Measurements from ENCODE around the gene FAM193B.

Gene FAM193B

GRCh38 chr5:177526791-177527190 lies 27.6 kb downstream of the FAM193B start:
- TF ChIP-seq CTCF (IDR thresholded peaks at IDR 0.05; ENCODE audit: low read depth, low read length, poor library complexity, severe bottlenecking) (no peak), EZH2phosphoT487 (IDR thresholded peaks at IDR 0.05; ENCODE audit: borderline replicate concordance, low read length) (no peak)
- H3K4me1 ChIP-seq (ENCODE audit: control insufficient read depth, low read length) = peaks cover 3% of the 10 kb centered on the region
- no peaks in the 10 kb centered on the region for H3K9me3 ChIP-seq (ENCODE audit: control insufficient read depth, insufficient read depth, low read length)
- H3F3A ChIP-seq (ENCODE audit: control insufficient read depth, insufficient read depth) = no peaks in the 10 kb centered on the region
- no peaks in the 10 kb centered on the region for H4K20me1 ChIP-seq (ENCODE audit: control insufficient read depth, insufficient read depth, low read depth, low read length)
- H3K4me3 ChIP-seq (ENCODE audit: low read length) = no peak overlapping the region
- no peak overlapping the region for H3K4me2 ChIP-seq (ENCODE audit: low read length)
- H3K79me2 ChIP-seq (ENCODE audit: control insufficient read depth, low read length) = peaks cover 2% of the 10 kb centered on the region; the same call in 1 of the 2 replicates
- no peaks in the 10 kb centered on the region for H3K27me3 ChIP-seq (ENCODE audit: control insufficient read depth, low read length)
- peaks cover 80% of the 10 kb centered on the region for H3K36me3 ChIP-seq (ENCODE audit: control insufficient read depth, low read length)
- no peak overlapping the region for H3K27ac ChIP-seq (ENCODE audit: low read depth, low read length)
- no peaks in the 10 kb centered on the region for H3K9me2 ChIP-seq (replicated peaks; ENCODE audit: control insufficient read depth, low read length)

- Histone ChIP-seq H3K27ac (ENCODE audit: low read depth, low read length) (no peak overlapping the region), H3K4me2 (ENCODE audit: low read length) (no peak overlapping the region), H3K36me3 (ENCODE audit: control insufficient read depth, low read length) (peaks cover 80% of the 10 kb centered on the region), H3K79me2 (ENCODE audit: control insufficient read depth, low read length) (peaks cover 7% of the 10 kb centered on the region), H3K9me3 (ENCODE audit: control insufficient read depth, insufficient read depth, low read length) (no peaks in the 10 kb centered on the region), H4K20me1 (ENCODE audit: control insufficient read depth, insufficient read depth, low read depth, low read length) (no peaks in the 10 kb centered on the region), H3K4me3 (ENCODE audit: low read length) (no peak overlapping the region), H3K4me1 (ENCODE audit: control insufficient read depth, low read length) (peaks cover 9% of the 10 kb centered on the region), H3F3A (ENCODE audit: control insufficient read depth, insufficient read depth) (no peaks in the 10 kb centered on the region), H3K27me3 (ENCODE audit: control insufficient read depth, low read length) (no peaks in the 10 kb centered on the region), H3K9me2 (replicated peaks; ENCODE audit: control insufficient read depth, low read length) (no peaks in the 10 kb centered on the region)
- TF ChIP-seq EZH2phosphoT487 (IDR thresholded peaks at IDR 0.05; ENCODE audit: borderline replicate concordance, low read length) (no peak), CTCF (IDR thresholded peaks at IDR 0.05; ENCODE audit: low read depth, low read length, poor library complexity, severe bottlenecking) (no peak)
Observed at GRCh38 chr5:177526191-177526590, 28.2 kb downstream of the FAM193B start.

GRCh38 chr5:177524941-177525655 lies 29.3 kb downstream of the FAM193B start:
- Histone ChIP-seq H3K4me1 (ENCODE audit: control insufficient read depth, low read length) (peaks cover 19% of the 10 kb centered on the region), H3K4me2 (ENCODE audit: low read length) (no peak overlapping the region), H3K4me3 (ENCODE audit: low read length) (no peak overlapping the region), H3K79me2 (ENCODE audit: control insufficient read depth, low read length) (peaks cover 11% of the 10 kb centered on the region), H3K27me3 (ENCODE audit: control insufficient read depth, low read length) (no peaks in the 10 kb centered on the region), H3K27ac (ENCODE audit: low read depth, low read length) (no peak overlapping the region), H3F3A (ENCODE audit: control insufficient read depth, insufficient read depth) (no peaks in the 10 kb centered on the region), H3K9me3 (ENCODE audit: control insufficient read depth, insufficient read depth, low read length) (no peaks in the 10 kb centered on the region), H4K20me1 (ENCODE audit: control insufficient read depth, insufficient read depth, low read depth, low read length) (no peaks in the 10 kb centered on the region), H3K36me3 (ENCODE audit: control insufficient read depth, low read length) (peaks cover 80% of the 10 kb centered on the region), H3K9me2 (replicated peaks; ENCODE audit: control insufficient read depth, low read length) (no peaks in the 10 kb centered on the region)
- TF ChIP-seq CTCF (IDR thresholded peaks at IDR 0.05; ENCODE audit: low read depth, low read length, poor library complexity, severe bottlenecking) = no peak
- no peak for TF ChIP-seq EZH2phosphoT487 (IDR thresholded peaks at IDR 0.05; ENCODE audit: borderline replicate concordance, low read length)
